HepG2 (cell line): ENCODE data around the gene TXNL4A. TPM values are rescaled to one million over a fixed set of nuclear protein-coding genes. Genes with fewer than 3 reads are reported as not detected.

Experiments used
- CREM ChIP-seq, 2 experiments: sonication (generic) in 1 of 2; formaldehyde crosslinking in 1 of 2; IDR thresholded peaks; 2 replicates each; pipeline versions ENCODE4 v1.4.0 to v1.6.1; 2016 to 2020; ENCODE audit warnings: antibody characterized with exemption in 1 of 2, mild to moderate bottlenecking in 1 of 2, missing genetic modification reagents in 1 of 2
- DPF2 ChIP-seq: sonication (generic); formaldehyde crosslinking; IDR thresholded peaks from 2 replicates; pipeline ENCODE4 v1.4.0; 2020; ENCODE audit warnings: mild to moderate bottlenecking, low read depth, missing genetic modification reagents, borderline replicate concordance
- GATAD2A ChIP-seq: IDR thresholded peaks from 2 replicates; pipeline ENCODE4 v1.6.1; 2016
- HDAC6 ChIP-seq: fragments of 200-600 bp; sonication (generic); IDR thresholded peaks from 2 replicates; pipeline ENCODE4 v1.7.0; 2017; ENCODE audit warnings: mild to moderate bottlenecking, antibody characterized with exemption, low read length, low read depth
- KLF13 ChIP-seq: sonication (generic); formaldehyde crosslinking; IDR thresholded peaks from 2 replicates; pipeline ENCODE4 v1.4.0; 2020; ENCODE audit warnings: mild to moderate bottlenecking, missing genetic modification reagents
- MAZ ChIP-seq, 2 experiments: sonication (generic) in 1 of 2; formaldehyde crosslinking in 1 of 2; IDR thresholded peaks; 2 replicates each; pipeline versions ENCODE4 v1.5.0 to v1.6.1; 2012 to 2020; ENCODE audit warnings: low read depth in 2 of 2, mild to moderate bottlenecking in 2 of 2, borderline replicate concordance in 1 of 2, improper control_type of control experiment in 1 of 2, low read length in 1 of 2, missing genetic modification reagents in 1 of 2, moderate library complexity in 1 of 2
- MIER2 ChIP-seq: IDR thresholded peaks from 2 replicates; pipeline ENCODE4 v1.6.1; 2016; ENCODE audit warnings: missing biosample characterization, missing genetic modification reagents
- MTF1 ChIP-seq: sonication (generic); formaldehyde crosslinking; IDR thresholded peaks from 2 replicates; pipeline ENCODE4 v1.5.0; 2020; ENCODE audit warnings: missing genetic modification reagents
- MYNN ChIP-seq: sonication (generic); formaldehyde crosslinking; IDR thresholded peaks from 2 replicates; pipeline ENCODE4 v1.4.0; 2020; ENCODE audit warnings: mild to moderate bottlenecking, low read depth, missing genetic modification reagents
- NFIB ChIP-seq: sonication (generic); formaldehyde crosslinking; IDR thresholded peaks from 2 replicates; pipeline ENCODE4 v1.9.0; 2021; ENCODE audit warnings: missing genetic modification reagents, mild to moderate bottlenecking, borderline replicate concordance
- ZFP62 ChIP-seq: sonication (generic); formaldehyde crosslinking; IDR thresholded peaks from 2 replicates; pipeline ENCODE4 v1.4.0; 2020; ENCODE audit warnings: missing genetic modification reagents
- ZNF234 ChIP-seq: sonication (generic); formaldehyde crosslinking; conservative IDR thresholded peaks from 2 replicates; pipeline ENCODE4 v1.5.1; 2020; ENCODE audit warnings: mild to moderate bottlenecking, missing genetic modification reagents
- ZNF335 ChIP-seq: sonication (generic); formaldehyde crosslinking; IDR thresholded peaks from 2 replicates; pipeline ENCODE4 v1.4.0; 2020; ENCODE audit warnings: missing genetic modification reagents
- ZNF382 ChIP-seq: sonication (generic); formaldehyde crosslinking; IDR thresholded peaks from 2 replicates; pipeline ENCODE4 v1.5.0; 2020; ENCODE audit warnings: missing genetic modification reagents, mild to moderate bottlenecking, borderline replicate concordance
- ZNF44 ChIP-seq: sonication (generic); formaldehyde crosslinking; IDR thresholded peaks from 2 replicates; pipeline ENCODE4 v1.5.1; 2020; ENCODE audit warnings: mild to moderate bottlenecking, missing genetic modification reagents
- ZNF703 ChIP-seq: sonication (generic); formaldehyde crosslinking; IDR thresholded peaks from 2 replicates; pipeline ENCODE4 v1.5.1; 2020; ENCODE audit warnings: missing genetic modification reagents, mild to moderate bottlenecking, moderate library complexity, borderline replicate concordance
- ZNF709 ChIP-seq: sonication (generic); formaldehyde crosslinking; IDR thresholded peaks from 2 replicates; pipeline ENCODE4 v1.5.0; 2020; ENCODE audit warnings: mild to moderate bottlenecking, missing genetic modification reagents
- ZNF83 ChIP-seq: sonication (generic); formaldehyde crosslinking; IDR thresholded peaks from 2 replicates; pipeline ENCODE4 v1.4.0; 2020; ENCODE audit warnings: missing genetic modification reagents, mild to moderate bottlenecking, borderline replicate concordance
- ZNF878 ChIP-seq: sonication (generic); formaldehyde crosslinking; IDR thresholded peaks from 2 replicates; pipeline ENCODE4 v1.8.1; 2023; ENCODE audit warnings: mild to moderate bottlenecking, missing genetic modification reagents, moderate library complexity
- ZSCAN9 ChIP-seq: IDR thresholded peaks from 2 replicates; pipeline ENCODE4 v1.6.1; 2016; ENCODE audit warnings: borderline replicate concordance
- polyA plus RNA-seq, 8 experiments: library from polyadenylated mRNA; depleted of rRNA in 3 of 8; stranded (reverse) in 7 of 8; unstranded in 1 of 8; fragments of >200 nt; fragmentation: Illumina TruSeq in 4 of 8; extraction: Trizol in 4 of 8; gene quantifications; 2 replicates each; pipeline versions ENCODE4 v1.2.1 to v1.2.3, GENCODE V29; 2011 to 2016; ENCODE audit warnings: low read depth in 4 of 8, missing spikeins in 1 of 8, mixed read lengths in 1 of 8; ENCODE audit not compliant: insufficient read depth in 1 of 8
- total RNA-seq, 5 experiments: library from RNA; depleted of rRNA; stranded (reverse); fragments of >200 nt; fragmentation: Illumina TruSeq; extraction: Trizol; gene quantifications; 2 replicates each; pipeline ENCODE4 v1.2.3, GENCODE V29; 2016; ENCODE audit warnings: low read depth in 1 of 5
- TF ChIP-seq, protein P1 (sequence below): sonication (generic); formaldehyde crosslinking; IDR thresholded peaks from 2 replicates; pipeline ENCODE4 v1.4.0; 2020; ENCODE audit warnings: missing genetic modification reagents, borderline replicate concordance
- TF ChIP-seq, protein P2 (sequence below): sonication (generic); formaldehyde crosslinking; IDR thresholded peaks from 2 replicates; pipeline ENCODE4 v1.4.0; 2020; ENCODE audit warnings: missing genetic modification reagents
- TF ChIP-seq, protein P3 (sequence below): sonication (generic); formaldehyde crosslinking; IDR thresholded peaks from 2 replicates; pipeline ENCODE4 v1.4.0; 2020; ENCODE audit warnings: missing genetic modification reagents
- TF ChIP-seq, protein P4 (sequence below): sonication (generic); formaldehyde crosslinking; IDR thresholded peaks from 2 replicates; pipeline ENCODE4 v1.4.0; 2020; ENCODE audit warnings: mild to moderate bottlenecking, missing genetic modification reagents

Gene TXNL4A
- total and polyA plus RNA-seq, 2 of the 13 experiments (the other 11 are each of a cell fraction or from before 2014, with no cell fraction given), result 172 to 202 TPM

DNA sequence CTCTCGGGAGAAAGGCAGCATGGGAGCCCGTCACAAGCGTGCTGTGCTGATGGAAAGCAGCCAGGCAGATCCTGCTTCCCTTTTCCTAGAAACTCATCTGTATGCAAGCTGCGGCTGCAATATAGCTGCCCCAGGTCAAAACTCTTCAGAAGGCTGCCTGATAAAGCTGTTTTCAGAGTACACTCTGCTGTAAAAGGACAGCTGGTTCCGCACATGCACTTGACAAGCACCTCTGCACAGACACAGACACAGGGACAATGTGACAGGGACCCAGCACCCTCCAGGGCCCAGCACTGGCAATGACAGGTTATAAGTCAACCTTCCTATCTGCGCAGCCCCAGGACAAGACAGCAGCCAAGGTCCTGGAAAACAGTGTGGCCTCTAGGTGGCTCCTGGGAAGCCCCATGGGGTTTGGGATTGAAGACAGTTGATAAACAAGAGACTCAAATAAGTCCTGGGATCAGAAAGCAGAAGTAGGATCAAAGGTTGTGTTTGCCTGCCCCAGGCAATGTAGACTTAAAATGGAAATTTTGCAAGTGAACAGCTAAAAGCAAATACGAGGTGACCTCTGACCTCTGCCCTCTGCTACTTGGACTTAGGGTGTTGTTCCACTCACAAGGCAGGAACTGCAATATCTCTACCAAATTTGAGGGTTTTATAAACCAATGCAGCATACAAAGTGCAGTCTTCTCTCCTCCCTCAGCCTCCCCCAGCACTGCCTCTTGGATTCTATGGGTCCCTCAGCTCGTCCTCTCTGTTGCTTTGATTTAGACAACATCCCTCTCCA is 53.9 kb downstream of the TXNL4A start (continued):
- TF ChIP-seq, protein P1, sequence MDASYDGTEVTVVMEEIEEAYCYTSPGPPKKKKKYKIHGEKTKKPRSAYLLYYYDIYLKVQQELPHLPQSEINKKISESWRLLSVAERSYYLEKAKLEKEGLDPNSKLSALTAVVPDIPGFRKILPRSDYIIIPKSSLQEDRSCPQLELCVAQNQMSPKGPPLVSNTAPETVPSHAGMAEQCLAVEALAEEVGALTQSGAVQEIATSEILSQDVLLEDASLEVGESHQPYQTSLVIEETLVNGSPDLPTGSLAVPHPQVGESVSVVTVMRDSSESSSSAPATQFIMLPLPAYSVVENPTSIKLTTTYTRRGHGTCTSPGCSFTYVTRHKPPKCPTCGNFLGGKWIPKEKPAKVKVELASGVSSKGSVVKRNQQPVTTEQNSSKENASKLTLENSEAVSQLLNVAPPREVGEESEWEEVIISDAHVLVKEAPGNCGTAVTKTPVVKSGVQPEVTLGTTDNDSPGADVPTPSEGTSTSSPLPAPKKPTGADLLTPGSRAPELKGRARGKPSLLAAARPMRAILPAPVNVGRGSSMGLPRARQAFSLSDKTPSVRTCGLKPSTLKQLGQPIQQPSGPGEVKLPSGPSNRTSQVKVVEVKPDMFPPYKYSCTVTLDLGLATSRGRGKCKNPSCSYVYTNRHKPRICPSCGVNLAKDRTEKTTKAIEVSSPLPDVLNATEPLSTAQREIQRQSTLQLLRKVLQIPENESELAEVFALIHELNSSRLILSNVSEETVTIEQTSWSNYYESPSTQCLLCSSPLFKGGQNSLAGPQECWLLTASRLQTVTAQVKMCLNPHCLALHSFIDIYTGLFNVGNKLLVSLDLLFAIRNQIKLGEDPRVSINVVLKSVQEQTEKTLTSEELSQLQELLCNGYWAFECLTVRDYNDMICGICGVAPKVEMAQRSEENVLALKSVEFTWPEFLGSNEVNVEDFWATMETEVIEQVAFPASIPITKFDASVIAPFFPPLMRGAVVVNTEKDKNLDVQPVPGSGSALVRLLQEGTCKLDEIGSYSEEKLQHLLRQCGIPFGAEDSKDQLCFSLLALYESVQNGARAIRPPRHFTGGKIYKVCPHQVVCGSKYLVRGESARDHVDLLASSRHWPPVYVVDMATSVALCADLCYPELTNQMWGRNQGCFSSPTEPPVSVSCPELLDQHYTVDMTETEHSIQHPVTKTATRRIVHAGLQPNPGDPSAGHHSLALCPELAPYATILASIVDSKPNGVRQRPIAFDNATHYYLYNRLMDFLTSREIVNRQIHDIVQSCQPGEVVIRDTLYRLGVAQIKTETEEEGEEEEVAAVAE, result peak; percentile 29; the same call in 1 of the 2 replicates
- no peak for TF ChIP-seq MYNN (CRISPR knock-in tag)
- no peak for TF ChIP-seq ZFP62 (CRISPR knock-in tag)
- no peak for TF ChIP-seq ZNF44 (CRISPR knock-in tag)
- no peak for TF ChIP-seq HDAC6
- no peak for TF ChIP-seq KLF13 (CRISPR knock-in tag)
- TF ChIP-seq ZNF234 (CRISPR knock-in tag), result no peak
- TF ChIP-seq, protein P2, sequence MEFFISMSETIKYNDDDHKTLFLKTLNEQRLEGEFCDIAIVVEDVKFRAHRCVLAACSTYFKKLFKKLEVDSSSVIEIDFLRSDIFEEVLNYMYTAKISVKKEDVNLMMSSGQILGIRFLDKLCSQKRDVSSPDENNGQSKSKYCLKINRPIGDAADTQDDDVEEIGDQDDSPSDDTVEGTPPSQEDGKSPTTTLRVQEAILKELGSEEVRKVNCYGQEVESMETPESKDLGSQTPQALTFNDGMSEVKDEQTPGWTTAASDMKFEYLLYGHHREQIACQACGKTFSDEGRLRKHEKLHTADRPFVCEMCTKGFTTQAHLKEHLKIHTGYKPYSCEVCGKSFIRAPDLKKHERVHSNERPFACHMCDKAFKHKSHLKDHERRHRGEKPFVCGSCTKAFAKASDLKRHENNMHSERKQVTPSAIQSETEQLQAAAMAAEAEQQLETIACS (CRISPR knock-in tag), result no peak
- TF ChIP-seq ZNF382, result no peak
- TF ChIP-seq ZSCAN9, result peak; percentile 83
- TF ChIP-seq, protein P3, sequence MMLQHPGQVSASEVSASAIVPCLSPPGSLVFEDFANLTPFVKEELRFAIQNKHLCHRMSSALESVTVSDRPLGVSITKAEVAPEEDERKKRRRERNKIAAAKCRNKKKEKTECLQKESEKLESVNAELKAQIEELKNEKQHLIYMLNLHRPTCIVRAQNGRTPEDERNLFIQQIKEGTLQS (CRISPR knock-in tag), result no peak
- no peak for TF ChIP-seq ZNF703 (CRISPR knock-in tag)
- TF ChIP-seq, protein P4, sequence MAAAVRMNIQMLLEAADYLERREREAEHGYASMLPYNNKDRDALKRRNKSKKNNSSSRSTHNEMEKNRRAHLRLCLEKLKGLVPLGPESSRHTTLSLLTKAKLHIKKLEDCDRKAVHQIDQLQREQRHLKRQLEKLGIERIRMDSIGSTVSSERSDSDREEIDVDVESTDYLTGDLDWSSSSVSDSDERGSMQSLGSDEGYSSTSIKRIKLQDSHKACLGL (CRISPR knock-in tag), result peak; percentile 35; the same call in 1 of the 2 replicates
- no peak for TF ChIP-seq ZNF335 (CRISPR knock-in tag)
- TF ChIP-seq MIER2 (CRISPR knock-in tag), result peak; percentile 61; the same call in 1 of the 2 replicates
- TF ChIP-seq ZNF83 (CRISPR knock-in tag), result no peak
- TF ChIP-seq GATAD2A (CRISPR knock-in tag), result peak; percentile 96
- no peak for TF ChIP-seq MTF1
- 0 out of 2 replicates have a peak, but pooled peaks have one; percentile 31 for TF ChIP-seq MAZ (IDR thresholded peaks at IDR 0.05; ENCODE audit: borderline replicate concordance, low read depth, low read length)
- TF ChIP-seq MAZ (CRISPR knock-in tag; IDR thresholded peaks at IDR 0.05; ENCODE audit: low read depth), result peak; percentile 76; the same call in 1 of the 2 replicates
- no peak for TF ChIP-seq NFIB
- peak; percentile 89 for TF ChIP-seq CREM (IDR thresholded peaks at IDR 0.05)
- TF ChIP-seq CREM (CRISPR knock-in tag; IDR thresholded peaks at IDR 0.05), result no peak
- TF ChIP-seq ZNF878 (CRISPR knock-in tag), result peak; percentile 76; the same call in 1 of the 2 replicates
- peak; percentile 95 for TF ChIP-seq DPF2 (CRISPR knock-in tag)
- TF ChIP-seq ZNF709 (CRISPR knock-in tag), result peak; percentile 57; the same call in 1 of the 2 replicates
